ENCODE data around the gene NFIX.

Gene NFIX

GRCh38 chr19:13066933-13067807, 71.9 kb downstream of the NFIX start:
- WGBS (ENCODE audit: insufficient coverage) = 99% methylated on average over 8 of the region's 17 CpGs
- H3K9me3 ChIP-seq (ENCODE audit: control extremely low read depth in 1 of 5, control insufficient read depth in 4 of 5, insufficient read depth in 2 of 5, low read depth in 1 of 5, low read length in 4 of 5) = no peaks in the 10 kb centered on the region
- H3K4me3 ChIP-seq (ENCODE audit: control insufficient read depth in 1 of 7, extremely low read depth in 1 of 7, insufficient read depth in 4 of 7, low read depth in 2 of 7, low read length in 6 of 7) = no peak overlapping the region
- ChIA-PET CTCF (interaction anchor here (0.7 to 8.1 kb wide), 10 partner anchors 8 to 91 kb away, joined by 3 to 72 read pairs (median 3); no protein-coding TSS in a partner anchor), POLR2A (no interaction called here)
- H3K27ac ChIP-seq (ENCODE audit: insufficient read depth in 1 of 2, low read depth in 1 of 2, low read length in 2 of 2, poor library complexity in 1 of 2, severe bottlenecking in 2 of 2) = peak overlapping the region in 1 of 2 experiments; percentile 0
- peaks cover 0 to 93% (median 55%) of the 10 kb centered on the region in 4 experiments for H3K4me1 ChIP-seq (ENCODE audit: control extremely low read depth in 1 of 4, control insufficient read depth in 4 of 4, insufficient read depth in 4 of 4, low read length in 3 of 4)
- H3K36me3 ChIP-seq (ENCODE audit: control insufficient read depth in 4 of 4, insufficient read depth in 4 of 4, low read length in 3 of 4) = no peaks in the 10 kb centered on the region
- no peak for DNase-seq
- no peaks in the 10 kb centered on the region for H3K27me3 ChIP-seq (replicated peaks in 2 of 5; ENCODE audit: control insufficient read depth in 4 of 5, insufficient read depth in 5 of 5, low read length in 4 of 5)

GRCh38 chr19:13068085-13068846, 73.0 kb downstream of the NFIX start:
- POLR2A ChIA-PET = interaction anchor here (1.6 kb wide), 1 partner anchor 32 kb away, joined by 4 read pairs; no protein-coding TSS in a partner anchor
- WGBS (ENCODE audit: insufficient coverage) = 92% methylated on average over 4 of the region's 6 CpGs
- no peaks in the 10 kb centered on the region for H3K36me3 ChIP-seq (ENCODE audit: control insufficient read depth in 4 of 4, insufficient read depth in 4 of 4, low read length in 3 of 4)
- H3K9me3 ChIP-seq (ENCODE audit: control extremely low read depth in 1 of 5, control insufficient read depth in 4 of 5, insufficient read depth in 2 of 5, low read depth in 1 of 5, low read length in 4 of 5) = no peaks in the 10 kb centered on the region
- CTCF ChIA-PET = interaction anchor here (0.7 to 8.1 kb wide), 10 partner anchors 9 to 92 kb away, joined by 3 to 72 read pairs (median 6); no protein-coding TSS in a partner anchor
- DNase-seq = no peak
- H3K4me1 ChIP-seq (ENCODE audit: control extremely low read depth in 1 of 4, control insufficient read depth in 4 of 4, insufficient read depth in 4 of 4, low read length in 3 of 4) = peaks cover 0 to 87% (median 53%) of the 10 kb centered on the region in 4 experiments
- peak overlapping the region in 1 of 2 experiments; percentile 74 for H3K27ac ChIP-seq (ENCODE audit: insufficient read depth in 1 of 2, low read depth in 1 of 2, low read length in 2 of 2, poor library complexity in 1 of 2, severe bottlenecking in 2 of 2)
- no peak overlapping the region for H3K4me3 ChIP-seq (ENCODE audit: control insufficient read depth in 1 of 7, extremely low read depth in 1 of 7, insufficient read depth in 4 of 7, low read depth in 2 of 7, low read length in 6 of 7)
- no peaks in the 10 kb centered on the region for H3K27me3 ChIP-seq (replicated peaks in 2 of 5; ENCODE audit: control insufficient read depth in 4 of 5, insufficient read depth in 5 of 5, low read length in 4 of 5)

GRCh38 chr19:13069415-13070359, 74.4 kb downstream of the NFIX start:
- Histone ChIP-seq H3K27me3 (replicated peaks in 2 of 5; ENCODE audit: control insufficient read depth in 4 of 5, insufficient read depth in 5 of 5, low read length in 4 of 5) (no peaks in the 10 kb centered on the region), H3K4me1 (ENCODE audit: control extremely low read depth in 1 of 4, control insufficient read depth in 4 of 4, insufficient read depth in 4 of 4, low read length in 3 of 4) (peaks cover 0 to 80% (median 49%) of the 10 kb centered on the region in 4 experiments), H3K27ac (ENCODE audit: insufficient read depth in 1 of 2, low read depth in 1 of 2, low read length in 2 of 2, poor library complexity in 1 of 2, severe bottlenecking in 2 of 2) (peak overlapping the region in 1 of 2 experiments; percentile 74), H3K36me3 (ENCODE audit: control insufficient read depth in 4 of 4, insufficient read depth in 4 of 4, low read length in 3 of 4) (peaks cover 0 to 8% (median 0%) of the 10 kb centered on the region in 4 experiments), H3K9me3 (ENCODE audit: control extremely low read depth in 1 of 5, control insufficient read depth in 4 of 5, insufficient read depth in 2 of 5, low read depth in 1 of 5, low read length in 4 of 5) (no peaks in the 10 kb centered on the region), H3K4me3 (ENCODE audit: control insufficient read depth in 1 of 7, extremely low read depth in 1 of 7, insufficient read depth in 4 of 7, low read depth in 2 of 7, low read length in 6 of 7) (peak overlapping the region in 2 of 7 experiments; percentile 20 to 30)
- 34% methylated on average over 16 of the region's 20 CpGs for WGBS (ENCODE audit: insufficient coverage)
- ChIA-PET POLR2A (interaction anchor here (0.9 to 1.6 kb wide), 3 partner anchors 9 to 34 kb away, joined by 4 read pairs; no protein-coding TSS in a partner anchor), CTCF (interaction anchor here (0.7 to 8.1 kb wide), 17 partner anchors 8 to 93 kb away, joined by 3 to 72 read pairs (median 6); no protein-coding TSS in a partner anchor)
- DNase-seq = peak; percentile 84 to 93 (median 86)

GRCh38 chr19:13070425-13071140, 75.3 kb downstream of the NFIX start:
- peak overlapping the region in 1 of 2 experiments; percentile 32 for H3K27ac ChIP-seq (ENCODE audit: insufficient read depth in 1 of 2, low read depth in 1 of 2, low read length in 2 of 2, poor library complexity in 1 of 2, severe bottlenecking in 2 of 2)
- 90% methylated on average over 32 of the region's 32 CpGs for WGBS (ENCODE audit: insufficient coverage)
- no peak overlapping the region for H3K4me3 ChIP-seq (ENCODE audit: control insufficient read depth in 1 of 7, extremely low read depth in 1 of 7, insufficient read depth in 4 of 7, low read depth in 2 of 7, low read length in 6 of 7)
- ChIA-PET CTCF (interaction anchor here (0.7 to 8.1 kb wide), 15 partner anchors 9 to 94 kb away, joined by 3 to 72 read pairs (median 5); no protein-coding TSS in a partner anchor), POLR2A (interaction anchor here (0.5 to 1.0 kb wide), 3 partner anchors 9 to 455 kb away, joined by 3 to 4 read pairs (median 4); no protein-coding TSS in a partner anchor)
- DNase-seq = no peak
- H3K36me3 ChIP-seq (ENCODE audit: control insufficient read depth in 4 of 4, insufficient read depth in 4 of 4, low read length in 3 of 4) = peaks cover 0 to 13% (median 1%) of the 10 kb centered on the region in 4 experiments
- no peaks in the 10 kb centered on the region for H3K9me3 ChIP-seq (ENCODE audit: control extremely low read depth in 1 of 5, control insufficient read depth in 4 of 5, insufficient read depth in 2 of 5, low read depth in 1 of 5, low read length in 4 of 5)
- peaks cover 0 to 71% (median 49%) of the 10 kb centered on the region in 4 experiments for H3K4me1 ChIP-seq (ENCODE audit: control extremely low read depth in 1 of 4, control insufficient read depth in 4 of 4, insufficient read depth in 4 of 4, low read length in 3 of 4)
- H3K27me3 ChIP-seq (replicated peaks in 2 of 5; ENCODE audit: control insufficient read depth in 4 of 5, insufficient read depth in 5 of 5, low read length in 4 of 5) = no peaks in the 10 kb centered on the region

- Histone ChIP-seq H3K4me1 (ENCODE audit: control extremely low read depth in 1 of 4, control insufficient read depth in 4 of 4, insufficient read depth in 4 of 4, low read length in 3 of 4) (peaks cover 0 to 69% (median 47%) of the 10 kb centered on the region in 4 experiments), H3K27me3 (replicated peaks in 2 of 5; ENCODE audit: control insufficient read depth in 4 of 5, insufficient read depth in 5 of 5, low read length in 4 of 5) (no peaks in the 10 kb centered on the region), H3K4me3 (ENCODE audit: control insufficient read depth in 1 of 7, extremely low read depth in 1 of 7, insufficient read depth in 4 of 7, low read depth in 2 of 7, low read length in 6 of 7) (no peak overlapping the region), H3K27ac (ENCODE audit: insufficient read depth in 1 of 2, low read depth in 1 of 2, low read length in 2 of 2, poor library complexity in 1 of 2, severe bottlenecking in 2 of 2) (no peak overlapping the region), H3K36me3 (ENCODE audit: control insufficient read depth in 4 of 4, insufficient read depth in 4 of 4, low read length in 3 of 4) (peaks cover 0 to 19% (median 1%) of the 10 kb centered on the region in 4 experiments), H3K9me3 (ENCODE audit: control extremely low read depth in 1 of 5, control insufficient read depth in 4 of 5, insufficient read depth in 2 of 5, low read depth in 1 of 5, low read length in 4 of 5) (no peaks in the 10 kb centered on the region)
- 58% methylated on average over 4 of the region's 9 CpGs for WGBS (ENCODE audit: insufficient coverage)
- POLR2A ChIA-PET = interaction anchor here (0.5 kb wide), 1 partner anchor 456 kb away, joined by 3 read pairs; no protein-coding TSS in a partner anchor
- no peak for DNase-seq
- CTCF ChIA-PET = interaction anchor here (0.7 to 8.1 kb wide), 7 partner anchors 10 to 41 kb away, joined by 3 to 72 read pairs (median 6); no protein-coding TSS in a partner anchor
These were observed 76.3 kb downstream of the NFIX start for GRCh38 chr19:13071444-13072187.

Data from common myeloid progenitor, CD34-positive (primary cell).